Stimulated activated naive CD4-positive, alpha-beta T cell (primary cell): ENCODE measurements around the gene COQ3.
A peak's percentile ranks its signal among the peaks of the same experiment; 100 is the strongest.

Experiments used
- DNase-seq, 6 experiments: peaks; one replicate each; lab custom pipeline; 2025; lab: John Stamatoyannopoulos, UW

COQ3 gene

GRCh38 chr6:99393698-99394531 is at the start of gene COQ3:
TSS of gene COQ3 (minus strand) at chr6:99394195. CDS start at chr6:99394179, 16 bp downstream.
- peak; percentile 21 to 70 (median 59) for DNase-seq

GRCh38 chr6:99434702-99435530 is 40.9 kb upstream of the COQ3 start:
- DNase-seq, result peak in 1 of 6 experiments; percentile 26

- DNase-seq, result no peak
These were observed 38.9 kb upstream of the COQ3 start for GRCh38 chr6:99432877-99433276.

- no peak for DNase-seq
These were observed 37.9 kb upstream of the COQ3 start for GRCh38 chr6:99431901-99432300.

GRCh38 chr6:99427988-99428387 is 34.0 kb upstream of the COQ3 start:
- no peak for DNase-seq

GRCh38 chr6:99426451-99426757 is 32.4 kb upstream of the COQ3 start:
- DNase-seq, result no peak

GRCh38 chr6:99425647-99426450 is 31.9 kb upstream of the COQ3 start:
- DNase-seq, result peak in 4 of 6 experiments; percentile 18 to 59 (median 56)

GRCh38 chr6:99424761-99425646 is 31.0 kb upstream of the COQ3 start, which contains the start of gene PNISR:
TSS of gene PNISR (minus strand) at chr6:99425308. CDS start at chr6:99414659, 10,649 bp downstream.
- DNase-seq, result peak; percentile 83 to 97 (median 90)

- DNase-seq, result no peak
These were observed 30.0 kb upstream of the COQ3 start for GRCh38 chr6:99424022-99424421.

GRCh38 chr6:99422912-99423311 is 28.9 kb upstream of the COQ3 start:
- no peak for DNase-seq

- DNase-seq, result no peak
These were observed 23.1 kb upstream of the COQ3 start for GRCh38 chr6:99416892-99417767.

- DNase-seq, result no peak
These were observed 22.2 kb upstream of the COQ3 start for GRCh38 chr6:99416226-99416625.

GRCh38 chr6:99415446-99415845 is 21.5 kb upstream of the COQ3 start:
- no peak for DNase-seq

GRCh38 chr6:99412065-99412464 is 18.1 kb upstream of the COQ3 start:
- no peak for DNase-seq

GRCh38 chr6:99409672-99410071 is 15.7 kb upstream of the COQ3 start:
- no peak for DNase-seq

GRCh38 chr6:99407076-99407475 is 13.1 kb upstream of the COQ3 start:
- DNase-seq, result no peak

- DNase-seq, result no peak
These were observed 8.5 kb upstream of the COQ3 start for GRCh38 chr6:99402448-99402847.

GRCh38 chr6:99397287-99397686 is 3.3 kb upstream of the COQ3 start:
- DNase-seq, result no peak

GRCh38 chr6:99393366-99393697 is 663 bp downstream of the COQ3 start:
- DNase-seq, result no peak

GRCh38 chr6:99390896-99391295 is 3.1 kb downstream of the COQ3 start:
- DNase-seq, result no peak
